Mesothelial cell of epicardium (in vitro differentiated cells): ENCODE results near the gene LDLRAD4. TPM values are rescaled to one million over a fixed set of nuclear protein-coding genes. Genes with fewer than 3 reads are reported as not detected.

ENCODE experiments used
- DNase-seq, 2 experiments: peaks; one replicate each; pipeline ENCODE4 v3.0.0; 2021; ENCODE audit warnings: low spot score in 2 of 2; ENCODE audit not compliant: unreplicated experiment in 2 of 2
- H3K27ac Mint-ChIP-seq: 2 replicates; pipeline ENCODE4 v1.8.0; 2021; ENCODE audit warnings: mixed read lengths
- H3K27me3 Mint-ChIP-seq: 2 replicates; pipeline ENCODE4 v1.8.0; 2021; ENCODE audit warnings: low read depth, mixed read lengths
- H3K36me3 Mint-ChIP-seq: 2 replicates; pipeline ENCODE4 v1.8.0; 2021; ENCODE audit warnings: mixed read lengths
- H3K4me1 Mint-ChIP-seq: 2 replicates; pipeline ENCODE4 v1.8.0; 2021; ENCODE audit warnings: mixed read lengths
- H3K4me3 Mint-ChIP-seq: 2 replicates; pipeline ENCODE4 v1.8.0; 2021; ENCODE audit warnings: mild to moderate bottlenecking, moderate library complexity, mixed read lengths
- H3K9me3 Mint-ChIP-seq: 2 replicates; pipeline ENCODE4 v1.8.0; 2021; ENCODE audit warnings: mixed read lengths
- CTCF ChIP-seq: fragments of 200-600 bp; sonication (generic); IDR thresholded peaks from one replicate; pipeline ENCODE4 v1.5.0; 2021; ENCODE audit warnings: antibody characterized with exemption; ENCODE audit not compliant: unreplicated experiment
- total RNA-seq: library from RNA; stranded (reverse); gene quantifications from 3 replicates; pipeline ENCODE4 v1.2.1, GENCODE V29; 2021

LDLRAD4 gene
- total RNA-seq, 1 donor from 2014 or later, result 29.7 TPM

- H3K27ac Mint-ChIP-seq, result no peak overlapping the region
- no peaks in the 10 kb centered on the region for H3K36me3 Mint-ChIP-seq
- no peaks in the 10 kb centered on the region for H3K27me3 Mint-ChIP-seq
- H3K4me1 Mint-ChIP-seq, result peaks cover 17% of the 10 kb centered on the region
- H3K4me3 Mint-ChIP-seq, result no peak overlapping the region
- TF ChIP-seq CTCF, result no peak
- H3K9me3 Mint-ChIP-seq, result no peaks in the 10 kb centered on the region
- no peak for DNase-seq
Measured at GRCh38 chr18:13433125-13433524, 214.6 kb downstream of the LDLRAD4 start.

DNA sequence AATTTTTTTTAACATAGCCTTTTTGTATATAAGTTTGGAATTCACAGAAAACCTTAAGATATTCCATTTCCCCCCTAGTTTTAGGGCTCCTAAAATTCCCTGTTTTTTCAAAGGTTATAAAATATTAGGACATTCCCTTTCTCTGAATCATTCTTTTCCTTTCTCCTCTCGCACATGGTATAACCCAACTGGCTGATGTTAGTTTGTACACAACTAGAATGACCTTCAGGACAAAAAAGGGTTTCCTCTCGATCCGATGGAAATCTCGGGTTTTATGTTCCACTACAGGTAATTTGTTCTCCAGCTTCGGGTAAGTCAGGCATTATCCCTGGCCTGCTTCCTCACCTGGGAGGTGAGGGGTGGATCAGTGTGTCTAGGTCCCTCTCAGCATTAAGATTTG, 215.1 kb downstream of the LDLRAD4 start:
- no peak for DNase-seq
- no peak overlapping the region for H3K27ac Mint-ChIP-seq
- no peak for TF ChIP-seq CTCF
- no peaks in the 10 kb centered on the region for H3K9me3 Mint-ChIP-seq
- H3K27me3 Mint-ChIP-seq, result no peaks in the 10 kb centered on the region
- no peak overlapping the region for H3K4me3 Mint-ChIP-seq
- H3K36me3 Mint-ChIP-seq, result no peaks in the 10 kb centered on the region
- peaks cover 22% of the 10 kb centered on the region for H3K4me1 Mint-ChIP-seq

GRCh38 chr18:13434854-13435253, 216.3 kb downstream of the LDLRAD4 start:
- Mint-ChIP-seq H3K9me3 (no peaks in the 10 kb centered on the region), H3K36me3 (no peaks in the 10 kb centered on the region), H3K4me1 (peaks cover 26% of the 10 kb centered on the region), H3K4me3 (no peak overlapping the region), H3K27ac (no peak overlapping the region), H3K27me3 (no peaks in the 10 kb centered on the region)
- no peak for DNase-seq
- TF ChIP-seq CTCF, result no peak

- Mint-ChIP-seq H3K4me1 (peaks cover 26% of the 10 kb centered on the region), H3K36me3 (no peaks in the 10 kb centered on the region), H3K9me3 (no peaks in the 10 kb centered on the region), H3K4me3 (no peak overlapping the region), H3K27ac (no peak overlapping the region), H3K27me3 (no peaks in the 10 kb centered on the region)
- no peak for DNase-seq
- TF ChIP-seq CTCF, result no peak
Measured at GRCh38 chr18:13435586-13436333, 217.2 kb downstream of the LDLRAD4 start.

DNA sequence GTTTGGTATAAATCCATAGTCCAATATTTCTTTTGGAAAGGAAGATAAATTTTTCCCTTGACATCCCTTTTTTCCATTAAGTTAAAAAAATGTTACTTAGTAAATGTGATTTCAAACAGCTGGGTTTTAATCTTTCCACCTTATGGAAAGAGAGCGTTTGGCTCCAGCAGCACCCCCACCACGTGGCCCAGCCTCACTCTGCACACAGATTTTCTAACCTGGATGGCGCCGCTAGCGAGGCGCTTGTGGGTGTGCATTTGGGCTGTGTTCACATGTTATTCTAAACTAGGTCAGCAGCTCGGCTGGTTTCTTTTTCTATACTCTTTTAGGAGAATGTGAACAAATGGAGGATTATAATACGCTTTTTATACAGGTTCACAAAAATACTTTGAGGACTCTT, 218.0 kb downstream of the LDLRAD4 start:
- no peak overlapping the region for H3K27ac Mint-ChIP-seq
- TF ChIP-seq CTCF, result no peak

GRCh38 chr18:13437034-13437433, 218.5 kb downstream of the LDLRAD4 start:
- Mint-ChIP-seq H3K36me3 (no peaks in the 10 kb centered on the region), H3K9me3 (no peaks in the 10 kb centered on the region), H3K27ac (no peak overlapping the region), H3K4me3 (no peak overlapping the region), H3K27me3 (no peaks in the 10 kb centered on the region), H3K4me1 (peaks cover 26% of the 10 kb centered on the region)
- DNase-seq, result no peak
- no peak for TF ChIP-seq CTCF

More for the DNA sequence above, 218.0 kb downstream of the LDLRAD4 start:
- H3K9me3 Mint-ChIP-seq, result no peaks in the 10 kb centered on the region
- peaks cover 26% of the 10 kb centered on the region for H3K4me1 Mint-ChIP-seq
- H3K27me3 Mint-ChIP-seq, result no peaks in the 10 kb centered on the region
- no peak for DNase-seq
- H3K4me3 Mint-ChIP-seq, result no peak overlapping the region
- no peaks in the 10 kb centered on the region for H3K36me3 Mint-ChIP-seq
